SK-MEL-5 (cell line): ENCODE results near the gene SGCD. TPM values are rescaled to one million over a fixed set of nuclear protein-coding genes. Genes with fewer than 3 reads are reported as not detected.

Source experiments
- DNase-seq: peaks from one replicate; pipeline ENCODE4 v3.0.0-alpha.2; 2016; ENCODE audit warnings: low read depth, low spot score
- in situ Hi-C: cut with HindIII; loops from 2 replicates; pipeline ENCODE4 v1.10.0; 2016; ENCODE audit warnings: low sequenced_read_pairs, high pct_unique_total_duplicates, low pct_unique_long_range_greater_than_20kb
- total RNA-seq: library from RNA; depleted of rRNA; stranded (reverse); fragments of >200 nt; shearing (Covaris generic); gene quantifications from 2 replicates; pipeline ENCODE4 v1.2.3, GENCODE V29; 2014

Gene SGCD
- total RNA-seq, 1 experiment from 2014 or later = 27.2 TPM

GRCh38 chr5:156716591-156717380, 389.8 kb downstream of the SGCD start:
- no peak for DNase-seq
- in situ Hi-C loops = no loop called here

DNA sequence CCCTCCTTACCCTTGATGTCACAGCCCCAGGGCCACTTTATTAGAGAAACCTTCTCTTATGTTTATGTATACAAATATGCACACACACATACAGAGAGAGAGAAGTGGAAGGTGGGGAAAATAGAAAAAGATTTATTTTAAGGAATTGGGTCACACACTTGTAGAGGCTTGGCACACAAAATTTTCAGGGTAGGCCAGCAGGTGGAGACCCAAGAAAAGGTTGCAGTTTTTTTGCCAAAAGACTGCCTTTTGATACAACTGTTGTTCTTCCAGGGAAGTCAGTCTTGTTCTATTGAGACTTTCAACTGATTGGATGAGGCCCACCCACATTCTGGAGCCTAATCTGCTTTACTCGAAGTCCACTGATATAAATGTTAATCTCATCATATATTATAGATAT, 392.0 kb downstream of the SGCD start:
- in situ Hi-C loops = no loop called here

GRCh38 chr5:156722358-156722757, 395.4 kb downstream of the SGCD start:
- no peak for DNase-seq
- in situ Hi-C loops = no loop called here

More for the DNA sequence above, 392.0 kb downstream of the SGCD start:
- no peak for DNase-seq

GRCh38 chr5:156735477-156735876, 408.5 kb downstream of the SGCD start:
- no peak for DNase-seq
- in situ Hi-C loops = no loop called here

GRCh38 chr5:156741516-156741915, 414.6 kb downstream of the SGCD start:
- no peak for DNase-seq
- in situ Hi-C loops = no loop called here

DNA sequence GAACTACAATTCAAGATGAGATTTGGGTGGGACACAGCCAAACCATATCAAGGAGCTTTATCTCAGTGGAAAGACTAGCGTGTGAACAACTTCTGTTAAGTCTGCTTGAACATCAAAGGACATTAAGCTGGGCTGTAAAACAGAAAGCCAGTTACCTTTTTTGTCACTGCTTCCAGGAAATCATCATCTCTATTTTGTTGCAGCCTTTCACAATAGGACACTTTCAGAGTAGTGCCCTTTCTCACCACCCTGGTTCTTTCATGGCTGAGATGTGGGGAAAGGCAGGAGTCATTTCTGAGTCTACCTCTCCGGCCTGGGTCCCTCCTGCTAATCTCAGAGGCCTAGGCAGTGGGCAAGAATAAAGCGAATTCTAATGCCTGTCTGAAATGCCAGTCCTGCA, 426.9 kb downstream of the SGCD start:
- DNase-seq = no peak
- in situ Hi-C loops = no loop called here

DNA sequence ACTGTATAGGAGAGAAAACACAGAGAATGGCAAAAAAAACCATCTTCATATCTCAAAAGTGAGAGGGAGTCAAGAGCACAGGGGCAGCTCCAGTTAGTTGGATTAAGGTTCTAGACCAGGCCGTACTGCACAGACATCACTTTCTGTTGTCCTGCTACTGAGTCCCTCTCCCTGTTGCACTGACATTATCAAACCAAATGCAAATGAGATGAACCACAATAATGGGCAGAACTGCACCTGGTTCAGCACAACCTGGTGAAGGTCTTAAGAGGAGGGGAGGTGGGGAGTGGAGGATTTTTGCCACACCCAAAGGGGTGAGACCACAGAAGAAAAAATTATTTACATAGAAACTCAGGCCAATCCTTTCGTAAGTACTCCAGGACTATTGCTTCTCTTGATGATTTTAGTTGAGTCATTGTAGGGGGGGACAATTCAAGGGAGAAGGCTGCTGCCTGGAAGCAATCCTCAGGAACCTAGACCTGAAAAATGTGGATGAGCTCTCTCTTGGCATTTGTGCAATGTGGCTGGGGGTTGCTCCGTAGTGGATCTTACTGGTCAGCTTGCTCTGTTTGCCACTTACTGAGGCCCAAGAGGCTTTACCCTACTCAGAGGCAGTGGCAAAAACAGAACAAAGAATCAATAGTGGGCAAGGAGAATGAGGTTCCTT, 428.6 kb downstream of the SGCD start:
- no peak for DNase-seq
- in situ Hi-C loops = no loop called here

DNA sequence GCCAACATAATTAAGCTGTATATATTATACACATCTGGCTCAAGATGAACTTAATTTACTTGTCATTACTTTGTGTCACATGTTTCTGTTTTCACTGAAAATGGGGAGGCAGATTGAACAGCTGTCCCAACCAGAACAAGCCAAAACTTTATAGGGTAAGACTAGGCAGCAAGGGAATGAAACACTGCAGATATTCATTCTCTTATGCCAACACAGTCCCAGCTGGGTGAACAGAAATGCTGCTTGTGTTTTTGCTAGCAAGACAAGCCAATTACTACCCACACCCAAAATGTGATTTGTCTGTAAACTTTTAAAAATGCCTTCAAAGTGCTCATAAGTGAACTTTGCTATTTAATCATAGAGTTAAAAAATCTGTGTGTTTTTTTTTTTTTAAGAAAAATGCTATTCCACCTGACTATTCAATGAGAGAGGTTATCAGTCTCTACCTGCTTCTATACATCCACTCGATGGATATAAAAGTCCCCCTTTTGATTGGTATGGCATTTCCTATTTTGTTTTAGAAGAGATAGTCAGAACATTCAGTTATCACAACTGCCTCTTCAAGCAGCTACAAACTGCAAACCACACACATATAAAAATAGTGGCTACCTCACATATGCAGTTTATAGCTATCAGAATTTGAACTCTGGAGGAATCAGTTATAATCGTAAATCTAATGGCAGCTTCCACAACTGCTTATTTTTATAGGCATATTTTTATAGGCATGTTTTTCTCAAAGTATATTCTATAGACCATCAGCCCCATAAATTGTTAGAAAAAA, 431.2 kb downstream of the SGCD start:
- no peak for DNase-seq
- in situ Hi-C loops = no loop called here

DNA sequence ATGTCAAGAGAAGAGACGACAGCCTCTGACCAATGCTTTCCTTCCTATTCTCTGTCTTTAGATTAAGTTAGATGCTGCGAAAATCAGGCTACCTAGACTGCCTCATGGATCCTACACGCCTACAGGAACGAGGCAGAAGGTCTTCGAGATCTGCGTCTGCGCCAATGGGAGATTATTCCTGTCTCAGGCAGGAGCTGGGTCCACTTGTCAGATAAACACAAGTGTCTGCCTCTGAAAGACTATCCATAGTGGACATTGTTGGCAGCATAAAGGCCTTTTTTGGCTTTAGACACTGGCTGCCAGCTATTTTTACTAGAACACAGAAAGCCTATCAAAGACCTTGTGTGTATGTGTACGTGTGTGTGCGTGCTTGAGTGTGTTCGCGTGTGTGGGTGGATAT, 432.2 kb downstream of the SGCD start:
- DNase-seq = no peak
- in situ Hi-C loops = no loop called here

GRCh38 chr5:156762771-156763170, 435.8 kb downstream of the SGCD start:
- in situ Hi-C loops = no loop called here
- DNase-seq = no peak

- DNase-seq = no peak
- in situ Hi-C loops = no loop called here
Observed at GRCh38 chr5:156764176-156764971, 437.4 kb downstream of the SGCD start.

DNA sequence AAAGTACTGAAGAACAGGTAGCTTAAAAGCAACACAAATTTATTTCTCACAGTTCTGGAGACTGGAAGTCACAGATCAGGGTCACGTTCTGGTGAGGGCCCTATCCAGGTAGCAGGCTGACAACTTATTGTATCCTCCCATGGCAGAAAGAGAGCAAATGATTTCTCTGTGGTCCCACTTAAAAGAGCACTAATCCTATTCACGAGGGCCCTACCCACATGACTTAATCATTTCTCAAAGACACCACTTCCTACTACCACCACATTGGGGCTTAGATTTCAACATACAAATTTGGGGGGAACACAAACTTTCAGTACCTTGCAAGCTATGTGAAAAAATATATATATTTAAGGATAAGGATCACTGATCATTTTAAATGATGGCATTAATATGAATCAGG, 447.3 kb downstream of the SGCD start:
- no peak for DNase-seq
- in situ Hi-C loops = no loop called here

GRCh38 chr5:156778139-156778706, 451.3 kb downstream of the SGCD start:
- DNase-seq = no peak
- in situ Hi-C loops = no loop called here

- in situ Hi-C loops = no loop called here
- no peak for DNase-seq
Observed at GRCh38 chr5:156778752-156779151, 451.8 kb downstream of the SGCD start.

DNA sequence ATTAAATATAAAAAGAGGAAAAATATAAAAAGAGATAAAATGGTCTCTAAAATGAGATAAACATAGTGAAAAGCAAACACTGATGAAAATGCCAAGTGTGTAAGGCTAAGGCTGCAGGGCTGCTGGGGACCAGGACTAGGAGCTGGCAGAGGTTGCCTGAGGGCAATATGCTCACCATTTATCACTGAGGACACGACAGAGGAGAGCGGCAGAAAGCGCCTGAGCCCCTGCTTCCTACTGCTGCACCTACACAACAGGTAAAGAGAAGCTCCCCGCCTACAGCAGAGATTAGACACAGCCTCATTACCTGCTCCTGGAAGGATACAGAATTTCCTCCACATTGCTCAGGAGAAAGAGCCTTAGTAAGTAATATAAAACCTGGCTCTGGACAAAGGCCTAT, 452.5 kb downstream of the SGCD start:
- in situ Hi-C loops = no loop called here
- DNase-seq = no peak

DNA sequence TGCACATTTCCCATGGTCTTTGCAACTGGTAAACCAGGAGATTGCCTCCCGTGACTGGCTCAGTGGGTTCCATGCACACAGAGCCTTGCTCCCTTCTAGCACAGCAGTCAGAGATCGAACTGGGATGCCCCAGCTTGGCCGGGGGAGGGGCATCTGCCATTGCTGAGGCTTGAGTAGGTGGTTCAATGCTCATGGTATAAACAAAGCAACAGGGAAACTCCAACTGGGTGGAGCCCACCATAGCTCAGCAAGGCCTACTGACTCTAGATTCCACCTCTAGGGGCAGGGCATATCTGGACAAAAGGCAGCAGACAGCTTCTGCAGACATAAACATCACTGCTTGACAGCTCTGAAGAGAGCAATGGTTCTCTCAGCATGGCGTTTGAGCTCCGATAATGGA, 456.1 kb downstream of the SGCD start:
- DNase-seq = no peak
- in situ Hi-C loops = no loop called here

DNA sequence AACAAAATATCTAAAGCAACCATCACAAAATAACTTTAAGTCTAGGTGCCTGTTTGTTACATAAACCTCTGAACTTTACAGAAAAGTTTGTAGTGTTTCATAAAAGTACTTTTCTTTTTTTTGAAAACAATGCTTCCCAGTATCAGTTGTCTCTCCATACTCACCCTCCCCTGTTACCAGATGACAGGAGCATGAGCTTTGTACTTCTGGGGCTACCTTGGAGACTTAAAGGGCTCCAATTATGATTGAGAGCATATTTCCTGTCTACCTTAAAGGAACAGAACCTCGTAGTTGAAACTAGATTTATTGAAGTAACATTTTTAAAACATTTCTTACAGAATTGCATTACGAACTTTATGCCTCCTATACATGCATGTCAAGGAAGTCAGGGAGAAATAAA, 467.7 kb downstream of the SGCD start:
- DNase-seq = no peak
- in situ Hi-C loops = no loop called here
